Stomach (tissue), 4 donors: ENCODE results near the gene PKD1L1.

Experiments
- EP300 ChIP-seq: sonication (generic); formaldehyde crosslinking; IDR thresholded peaks from one replicate; pipeline ENCODE4 v1.6.1; 2017; ENCODE audit warnings: antibody characterized with exemption
- POLR2A ChIP-seq, 4 donors: fragments of 450-650 bp; IDR thresholded peaks; one replicate each; pipeline ENCODE4 v1.6.1; 2016; ENCODE audit warnings: antibody characterized with exemption in 4 of 4, control low read depth in 2 of 4, mild to moderate bottlenecking in 1 of 4, moderate library complexity in 1 of 4
- POLR2AphosphoS5 ChIP-seq, 3 donors: sonication (generic); formaldehyde crosslinking; IDR thresholded peaks; one replicate each; pipeline ENCODE4 v1.6.1; 2016; ENCODE audit warnings: antibody characterized with exemption in 3 of 3
- TF ChIP-seq, protein P1 (sequence below), 7 experiments: fragments of 450-650 bp in 4 of 7; fragments of 200-600 bp in 3 of 7; sonication (generic) in 3 of 7; IDR thresholded peaks; one replicate each; pipeline ENCODE4 v1.5.1; 2016 to 2019; ENCODE audit warnings: antibody characterized with exemption in 7 of 7, control low read depth in 2 of 7, mild to moderate bottlenecking in 1 of 7

DNA sequence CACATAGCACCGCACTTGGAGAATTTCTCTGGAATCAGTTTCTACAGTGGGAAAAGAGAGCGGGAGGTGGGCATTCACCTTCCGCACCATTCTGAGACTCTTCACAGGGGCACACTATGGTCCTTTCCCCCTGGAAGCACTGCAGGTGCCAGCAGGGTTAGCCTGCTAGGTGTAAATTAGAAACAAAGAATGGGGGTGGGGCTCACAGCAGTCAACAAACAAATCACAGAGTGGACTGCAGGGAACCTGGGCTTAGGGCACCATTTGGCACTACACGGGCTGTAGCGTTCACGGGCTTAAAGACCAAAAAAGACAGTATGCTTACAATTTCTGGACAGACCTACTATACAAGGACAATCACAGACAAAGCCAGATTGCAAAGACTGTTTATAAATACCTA lies 8.0 kb upstream of the PKD1L1 start:
- TF ChIP-seq POLR2AphosphoS5 (IDR thresholded peaks at IDR 0.05) (no peak), POLR2A (IDR thresholded peaks at IDR 0.05) (no peak), EP300 (no peak)
- TF ChIP-seq, protein P1, sequence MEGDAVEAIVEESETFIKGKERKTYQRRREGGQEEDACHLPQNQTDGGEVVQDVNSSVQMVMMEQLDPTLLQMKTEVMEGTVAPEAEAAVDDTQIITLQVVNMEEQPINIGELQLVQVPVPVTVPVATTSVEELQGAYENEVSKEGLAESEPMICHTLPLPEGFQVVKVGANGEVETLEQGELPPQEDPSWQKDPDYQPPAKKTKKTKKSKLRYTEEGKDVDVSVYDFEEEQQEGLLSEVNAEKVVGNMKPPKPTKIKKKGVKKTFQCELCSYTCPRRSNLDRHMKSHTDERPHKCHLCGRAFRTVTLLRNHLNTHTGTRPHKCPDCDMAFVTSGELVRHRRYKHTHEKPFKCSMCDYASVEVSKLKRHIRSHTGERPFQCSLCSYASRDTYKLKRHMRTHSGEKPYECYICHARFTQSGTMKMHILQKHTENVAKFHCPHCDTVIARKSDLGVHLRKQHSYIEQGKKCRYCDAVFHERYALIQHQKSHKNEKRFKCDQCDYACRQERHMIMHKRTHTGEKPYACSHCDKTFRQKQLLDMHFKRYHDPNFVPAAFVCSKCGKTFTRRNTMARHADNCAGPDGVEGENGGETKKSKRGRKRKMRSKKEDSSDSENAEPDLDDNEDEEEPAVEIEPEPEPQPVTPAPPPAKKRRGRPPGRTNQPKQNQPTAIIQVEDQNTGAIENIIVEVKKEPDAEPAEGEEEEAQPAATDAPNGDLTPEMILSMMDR (IDR thresholded peaks at IDR 0.05), result no peak
